Thyroid gland (tissue), 4 donors: ENCODE measurements around the gene NCKAP5. TPM values are rescaled to one million over a fixed set of nuclear protein-coding genes. Genes with fewer than 3 reads are reported as not detected.

Source experiments
- DNase-seq, 2 donors: peaks; one replicate each; pipeline ENCODE4 v3.0.0-alpha.2; 2019
- H3K27ac ChIP-seq, 3 donors: fragments of 200-600 bp; sonication (generic); 1 replicate in 2 of 3; 2 replicates in 1 of 3; pipeline ENCODE4 v1.5.1; 2016 to 2019; ENCODE audit warnings: mild to moderate bottlenecking in 1 of 3, moderate library complexity in 1 of 3
- H3K27me3 ChIP-seq: fragments of 200-600 bp; sonication (generic); one replicate; pipeline ENCODE4 v1.5.1; 2019
- H3K36me3 ChIP-seq, 2 donors: fragments of 200-600 bp; sonication (generic); one replicate each; pipeline ENCODE4 v1.5.1; 2016 to 2019
- H3K4me1 ChIP-seq, 2 donors: fragments of 200-600 bp; sonication (generic); one replicate each; pipeline ENCODE4 v1.5.1; 2017 to 2019
- H3K4me3 ChIP-seq, 3 donors: fragments of 200-600 bp; sonication (generic); replicated peaks in 1 of 3; 1 replicate in 2 of 3; 2 replicates in 1 of 3; pipeline ENCODE4 v1.5.1; 2016; ENCODE audit warnings: mild to moderate bottlenecking in 1 of 3
- H3K9me3 ChIP-seq: fragments of 200-600 bp; sonication (generic); one replicate; pipeline ENCODE4 v1.5.1; 2017
- POLR2A ChIP-seq, 2 donors: fragments of 450-650 bp; IDR thresholded peaks; one replicate each; pipeline ENCODE4 v1.6.1; 2017; ENCODE audit warnings: antibody characterized with exemption in 2 of 2, mild to moderate bottlenecking in 2 of 2, moderate library complexity in 1 of 2
- WGBS, 2 donors: methylation state at CpG; one replicate each; pipeline ENCODE4 v1.1.5; 2017; 5-methylcytosine and 5-hydroxymethylcytosine counted together
- intact Hi-C: fragments of 100-400 bp; cut with DNase I; formaldehyde crosslinking; loops from one replicate; pipeline ENCODE4 v1.15.1; 2023
- total RNA-seq, 4 donors: library from RNA; depleted of rRNA; stranded (reverse); fragments of >200 nt; gene quantifications; one replicate each; pipeline ENCODE4 v1.2.3, GENCODE V29; 2016
- TF ChIP-seq, protein P1 (sequence below), 6 experiments: fragments of 200-600 bp in 3 of 6; fragments of 450-650 bp in 3 of 6; sonication (generic) in 3 of 6; IDR thresholded peaks; one replicate each; pipeline ENCODE4 v1.5.1; 2016 to 2019; ENCODE audit warnings: antibody characterized with exemption in 6 of 6, mild to moderate bottlenecking in 2 of 6, inconsistent platforms in 1 of 6, moderate library complexity in 1 of 6

Gene NCKAP5
- total RNA-seq, 4 donors from 2014 or later, result 0.45 to 1.2 (median 0.76) TPM

DNA sequence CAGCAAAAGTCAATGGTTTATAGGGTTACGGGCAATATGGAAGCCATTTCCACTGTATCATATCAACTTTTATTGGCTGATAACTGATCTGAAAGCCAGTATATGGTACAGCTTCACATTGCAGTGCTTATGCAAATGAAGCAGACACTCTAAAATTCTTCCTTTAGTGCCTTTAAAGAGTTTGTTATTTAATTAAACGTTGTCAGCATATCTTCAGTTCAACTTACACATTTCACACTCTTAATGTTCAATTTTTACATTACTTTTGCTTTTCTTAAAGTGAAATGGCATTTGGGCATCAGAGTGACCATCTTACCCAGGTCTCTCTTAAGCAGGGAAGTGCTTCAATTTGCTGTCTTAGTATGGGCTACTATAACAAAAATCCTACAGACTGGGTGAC lies 420.1 kb downstream of the NCKAP5 start:
- Histone ChIP-seq H3K27me3 (no peaks in the 10 kb centered on the region), H3K9me3 (no peaks in the 10 kb centered on the region), H3K4me3 (no peak overlapping the region), H3K36me3 (no peaks in the 10 kb centered on the region), H3K27ac (no peak overlapping the region), H3K4me1 (no peaks in the 10 kb centered on the region)
- no peak for DNase-seq
- 77 to 80% methylated on average over 2 of the region's 2 CpGs for WGBS, 2 donors
- intact Hi-C loops, result no loop called here
- TF ChIP-seq POLR2A (IDR thresholded peaks at IDR 0.05), result no peak
- TF ChIP-seq, protein P1, sequence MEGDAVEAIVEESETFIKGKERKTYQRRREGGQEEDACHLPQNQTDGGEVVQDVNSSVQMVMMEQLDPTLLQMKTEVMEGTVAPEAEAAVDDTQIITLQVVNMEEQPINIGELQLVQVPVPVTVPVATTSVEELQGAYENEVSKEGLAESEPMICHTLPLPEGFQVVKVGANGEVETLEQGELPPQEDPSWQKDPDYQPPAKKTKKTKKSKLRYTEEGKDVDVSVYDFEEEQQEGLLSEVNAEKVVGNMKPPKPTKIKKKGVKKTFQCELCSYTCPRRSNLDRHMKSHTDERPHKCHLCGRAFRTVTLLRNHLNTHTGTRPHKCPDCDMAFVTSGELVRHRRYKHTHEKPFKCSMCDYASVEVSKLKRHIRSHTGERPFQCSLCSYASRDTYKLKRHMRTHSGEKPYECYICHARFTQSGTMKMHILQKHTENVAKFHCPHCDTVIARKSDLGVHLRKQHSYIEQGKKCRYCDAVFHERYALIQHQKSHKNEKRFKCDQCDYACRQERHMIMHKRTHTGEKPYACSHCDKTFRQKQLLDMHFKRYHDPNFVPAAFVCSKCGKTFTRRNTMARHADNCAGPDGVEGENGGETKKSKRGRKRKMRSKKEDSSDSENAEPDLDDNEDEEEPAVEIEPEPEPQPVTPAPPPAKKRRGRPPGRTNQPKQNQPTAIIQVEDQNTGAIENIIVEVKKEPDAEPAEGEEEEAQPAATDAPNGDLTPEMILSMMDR (IDR thresholded peaks at IDR 0.05), result no peak

DNA sequence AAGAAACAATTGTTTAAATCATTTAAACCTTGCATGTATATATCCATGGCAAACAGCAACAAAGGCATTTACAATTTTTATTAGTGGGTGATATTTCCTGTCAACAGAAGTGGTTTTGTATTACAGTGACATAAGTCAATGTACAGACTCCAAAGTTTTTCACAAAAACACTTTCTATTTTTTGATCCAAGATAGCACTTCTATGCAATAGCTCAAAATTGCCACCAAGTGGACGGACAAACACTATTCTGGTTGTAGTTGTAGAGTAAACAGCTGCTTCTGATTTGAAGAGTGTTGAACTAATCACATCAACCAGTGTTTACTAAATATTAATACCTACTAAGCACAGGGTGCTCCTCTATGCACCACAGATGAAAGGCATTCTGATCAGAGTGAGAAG lies 421.4 kb downstream of the NCKAP5 start:
- TF ChIP-seq POLR2A (IDR thresholded peaks at IDR 0.05), result no peak
- TF ChIP-seq, protein P1 (IDR thresholded peaks at IDR 0.05), result no peak
- WGBS, 2 donors, result 78 to 89% methylated on average over 1 of the region's 1 CpG
- intact Hi-C loops, result no loop called here
- Histone ChIP-seq H3K27me3 (no peaks in the 10 kb centered on the region), H3K9me3 (no peaks in the 10 kb centered on the region), H3K27ac (no peak overlapping the region), H3K4me3 (no peak overlapping the region), H3K36me3 (no peaks in the 10 kb centered on the region), H3K4me1 (peaks cover 0 to 5% of the 10 kb centered on the region in 2 donors)
- no peak for DNase-seq

DNA sequence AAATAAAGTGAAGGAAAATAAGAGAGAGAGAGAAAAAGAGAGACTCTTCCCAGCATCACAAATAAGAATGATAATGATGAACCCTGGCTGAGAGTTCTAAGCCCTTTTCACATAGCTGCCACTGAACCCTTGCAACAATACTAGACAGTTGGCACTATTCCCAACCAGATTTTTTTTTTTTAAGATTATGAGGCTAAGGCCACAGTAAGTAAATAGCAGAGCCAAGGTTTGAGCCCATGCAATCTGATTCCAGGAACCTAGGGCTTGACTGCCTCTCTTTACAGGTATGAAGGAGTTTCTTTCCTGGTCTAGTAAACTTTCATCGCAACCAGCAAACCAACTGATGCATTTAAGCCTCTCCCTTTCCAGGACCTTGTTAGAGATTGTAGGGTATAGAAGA lies 424.6 kb downstream of the NCKAP5 start:
- peaks cover 0 to 5% of the 10 kb centered on the region in 2 donors for H3K4me1 ChIP-seq
- H3K36me3 ChIP-seq, result no peaks in the 10 kb centered on the region
- 58 to 77% methylated on average over 1 of the region's 1 CpG for WGBS, 2 donors
- H3K4me3 ChIP-seq, result no peak overlapping the region
- no peak overlapping the region for H3K27ac ChIP-seq
- intact Hi-C loops, result no loop called here
- DNase-seq, result no peak
- H3K9me3 ChIP-seq, result no peaks in the 10 kb centered on the region
- H3K27me3 ChIP-seq, result no peaks in the 10 kb centered on the region
- TF ChIP-seq, protein P1 (IDR thresholded peaks at IDR 0.05), result no peak
- no peak for TF ChIP-seq POLR2A (IDR thresholded peaks at IDR 0.05)

DNA sequence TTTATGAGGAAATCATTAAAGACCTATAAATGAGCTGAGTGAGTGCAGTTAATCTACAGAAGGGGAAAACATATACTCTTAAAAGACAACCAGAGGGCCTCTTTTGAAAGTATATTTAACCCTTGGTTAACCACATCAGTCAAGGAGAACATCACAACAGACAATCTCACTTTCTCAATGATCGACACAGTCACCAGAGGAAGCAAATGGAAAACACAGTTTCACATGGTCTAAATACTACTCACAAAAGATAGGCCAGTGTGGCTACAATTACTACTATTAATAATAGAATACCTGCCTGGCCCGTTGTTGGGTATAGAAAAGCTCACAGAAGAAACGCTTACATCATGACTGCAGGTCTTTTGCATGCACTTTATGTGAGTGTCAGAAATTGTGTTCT lies 426.2 kb downstream of the NCKAP5 start:
- 58% methylated on average over 3 of the region's 3 CpGs for WGBS, 2 donors
- intact Hi-C loops, result no loop called here
- TF ChIP-seq, protein P1 (IDR thresholded peaks at IDR 0.05), result no peak
- TF ChIP-seq POLR2A (IDR thresholded peaks at IDR 0.05), result no peak
- Histone ChIP-seq H3K4me1 (peaks cover 0 to 5% of the 10 kb centered on the region in 2 donors), H3K9me3 (no peaks in the 10 kb centered on the region), H3K27ac (no peak overlapping the region), H3K36me3 (no peaks in the 10 kb centered on the region), H3K4me3 (no peak overlapping the region), H3K27me3 (no peaks in the 10 kb centered on the region)
- no peak for DNase-seq

- no peak overlapping the region for H3K4me3 ChIP-seq
These were observed 427.6 kb downstream of the NCKAP5 start for GRCh38 chr2:133140620-133141019.

More at GRCh38 chr2:133140620-133141019, 427.6 kb downstream of the NCKAP5 start:
- no peak for DNase-seq
- Histone ChIP-seq H3K9me3 (no peaks in the 10 kb centered on the region), H3K36me3 (no peaks in the 10 kb centered on the region), H3K4me1 (peaks cover 0 to 5% of the 10 kb centered on the region in 2 donors), H3K27me3 (no peaks in the 10 kb centered on the region), H3K27ac (no peak overlapping the region)
- 93 to 98% methylated on average over 1 of the region's 1 CpG for WGBS, 2 donors
- intact Hi-C loops, result no loop called here
- TF ChIP-seq, protein P1 (IDR thresholded peaks at IDR 0.05), result no peak
- TF ChIP-seq POLR2A (IDR thresholded peaks at IDR 0.05), result no peak
